SH-SY5Y (cell line): ENCODE measurements around the gene XBP1.

ENCODE experiments used
- GATA2 ChIP-seq: IDR thresholded peaks from 2 replicates; pipeline ENCODE4 v1.6.1; 2011; ENCODE audit warnings: mild to moderate bottlenecking, low read depth, low read length
- GATA3 ChIP-seq: IDR thresholded peaks from 2 replicates; pipeline ENCODE4 v1.6.1; 2011; ENCODE audit warnings: low read depth, mild to moderate bottlenecking, low read length, moderate library complexity

GRCh38 chr22:28768701-28769393 lies 31.5 kb downstream of the XBP1 start:
- no peak for TF ChIP-seq GATA3
- no peak for TF ChIP-seq GATA2
